Stomach (tissue), 9 donors: Measurements from ENCODE around the gene SESN2. TPM values are rescaled to one million over a fixed set of nuclear protein-coding genes. Genes with fewer than 3 reads are reported as not detected.

Experiments
- DNase-seq, 2 donors: peaks; one replicate each; pipeline versions ENCODE4 v3.0.0 to v3.0.0-alpha.2; 2013 to 2019
- H3K27ac ChIP-seq, 5 donors: fragments of 200-600 bp in 4 of 5; sonication (generic) in 4 of 5; one replicate each; pipeline ENCODE4 v1.5.1; 2013 to 2019; ENCODE audit warnings: mild to moderate bottlenecking in 1 of 5, moderate library complexity in 1 of 5
- H3K27me3 ChIP-seq, 3 donors: fragments of 200-600 bp; sonication (generic); one replicate each; pipeline ENCODE4 v1.5.1; 2017 to 2019; ENCODE audit warnings: mixed run types in 1 of 3
- H3K36me3 ChIP-seq, 4 donors: fragments of 200-600 bp; sonication (generic); 1 replicate in 3 of 4; 2 replicates in 1 of 4; pipeline ENCODE4 v1.5.1; 2016 to 2019
- H3K4me1 ChIP-seq, 4 donors: fragments of 200-600 bp; sonication (generic); one replicate each; pipeline ENCODE4 v1.5.1; 2016 to 2019
- H3K4me3 ChIP-seq, 4 donors: fragments of 200-600 bp; sonication (generic) in 3 of 4; one replicate each; pipeline ENCODE4 v1.5.1; 2016 to 2019; ENCODE audit warnings: mild to moderate bottlenecking in 1 of 4
- H3K9me3 ChIP-seq, 4 donors: fragments of 200-600 bp; sonication (generic); one replicate each; pipeline ENCODE4 v1.5.1; 2016 to 2019
- CTCF ChIP-seq, 7 experiments: fragments of 450-650 bp in 4 of 7; fragments of 200-600 bp in 3 of 7; sonication (generic) in 3 of 7; IDR thresholded peaks; one replicate each; pipeline ENCODE4 v1.5.1; 2016 to 2019; ENCODE audit warnings: antibody characterized with exemption in 7 of 7, control low read depth in 2 of 7, mild to moderate bottlenecking in 1 of 7
- EP300 ChIP-seq: sonication (generic); formaldehyde crosslinking; IDR thresholded peaks from one replicate; pipeline ENCODE4 v1.6.1; 2017; ENCODE audit warnings: antibody characterized with exemption
- POLR2A ChIP-seq, 4 donors: fragments of 450-650 bp; IDR thresholded peaks; one replicate each; pipeline ENCODE4 v1.6.1; 2016; ENCODE audit warnings: antibody characterized with exemption in 4 of 4, control low read depth in 2 of 4, mild to moderate bottlenecking in 1 of 4, moderate library complexity in 1 of 4
- POLR2AphosphoS5 ChIP-seq, 3 donors: sonication (generic); formaldehyde crosslinking; IDR thresholded peaks; one replicate each; pipeline ENCODE4 v1.6.1; 2016; ENCODE audit warnings: antibody characterized with exemption in 3 of 3
- WGBS, 5 donors: extraction: QIAGEN DNeasy Blood & Tissue Kit in 3 of 5; methylation state at CpG; one replicate each; pipeline versions ENCODE4 v1.1.5 to v1.1.7; 2013 to 2018; 5-methylcytosine and 5-hydroxymethylcytosine counted together
- intact Hi-C: fragments of 100-400 bp; cut with DNase I; formaldehyde crosslinking; loops from one replicate; pipeline ENCODE4 v1.15.1; 2023; ENCODE audit warnings: low total_unique reads
- polyA plus RNA-seq, 3 donors: library from polyadenylated mRNA; stranded (reverse); fragments of 200-250 nt; gene quantifications; one replicate each; pipeline ENCODE4 v1.2.3, GENCODE V29; 2013
- total RNA-seq, 5 donors: library from RNA; depleted of rRNA; stranded (reverse); fragments of >200 nt; gene quantifications; one replicate each; pipeline versions ENCODE4 v1.1.0 to v1.2.3, GENCODE V29; 2014 to 2016
- donor health status: healthy with polysubstance abuse.
- donor health status: Bipolar disorder and iron deficiency.
- donor health status: healthy.

The SESN2 gene
- total and polyA plus RNA-seq, 8 donors = 2.3 to 20.3 (median 6.3) TPM

GRCh38 chr1:28236656-28237322 is 22.5 kb upstream of the SESN2 start:
- H3K36me3 ChIP-seq = peaks cover 0 to 14% (median 10%) of the 10 kb centered on the region in 4 donors
- TF ChIP-seq POLR2A (IDR thresholded peaks at IDR 0.05) (no peak), EP300 (no peak), POLR2AphosphoS5 (IDR thresholded peaks at IDR 0.05) (no peak)
- H3K4me3 ChIP-seq = peak overlapping the region; percentile 85 to 98 (median 96)
- peaks cover 20 to 50% (median 37%) of the 10 kb centered on the region in 4 donors for H3K4me1 ChIP-seq
- no peaks in the 10 kb centered on the region for H3K27me3 ChIP-seq
- H3K27ac ChIP-seq = peak overlapping the region; percentile 88 to 97 (median 92)
- no peaks in the 10 kb centered on the region for H3K9me3 ChIP-seq
- peak in 1 of 2 donors; percentile 32 for DNase-seq
- 5 to 12% (median 6%) methylated on average over 20 of the region's 20 CpGs for WGBS, 5 donors
- intact Hi-C loops = no loop called here

- no peaks in the 10 kb centered on the region for H3K27me3 ChIP-seq
- no peak overlapping the region for H3K27ac ChIP-seq
- intact Hi-C loops = no loop called here
- TF ChIP-seq EP300 (no peak), CTCF (IDR thresholded peaks at IDR 0.05) (no peak), POLR2AphosphoS5 (IDR thresholded peaks at IDR 0.05) (no peak), POLR2A (IDR thresholded peaks at IDR 0.05) (no peak)
- DNase-seq = no peak
- no peaks in the 10 kb centered on the region for H3K9me3 ChIP-seq
- H3K36me3 ChIP-seq = peaks cover 0 to 14% (median 10%) of the 10 kb centered on the region in 4 donors
- no peak overlapping the region for H3K4me3 ChIP-seq
- peaks cover 16 to 54% (median 40%) of the 10 kb centered on the region in 4 donors for H3K4me1 ChIP-seq
- 37 to 62% (median 50%) methylated on average over 2 of the region's 2 CpGs for WGBS, 5 donors
These were observed 20.3 kb upstream of the SESN2 start for GRCh38 chr1:28239004-28239403.

GRCh38 chr1:28240024-28240423 is 19.3 kb upstream of the SESN2 start:
- 88 to 96% (median 93%) methylated on average over 4 of the region's 4 CpGs for WGBS, 5 donors
- H3K4me1 ChIP-seq = peaks cover 25 to 60% (median 48%) of the 10 kb centered on the region in 4 donors
- intact Hi-C loops = no loop called here

GRCh38 chr1:28241638-28242241 is 17.6 kb upstream of the SESN2 start:
- H3K27me3 ChIP-seq = no peaks in the 10 kb centered on the region
- no peak overlapping the region for H3K4me3 ChIP-seq
- H3K9me3 ChIP-seq = no peaks in the 10 kb centered on the region
- H3K4me1 ChIP-seq = peaks cover 20 to 65% (median 48%) of the 10 kb centered on the region in 4 donors
- peaks cover 0 to 14% (median 10%) of the 10 kb centered on the region in 4 donors for H3K36me3 ChIP-seq
- intact Hi-C loops = no loop called here
- no peak overlapping the region for H3K27ac ChIP-seq
- WGBS, 5 donors = 90 to 98% (median 94%) methylated on average over 9 to 10 of the region's 10 CpGs
- no peak for DNase-seq
- TF ChIP-seq POLR2A (IDR thresholded peaks at IDR 0.05) = no peak
- no peak for TF ChIP-seq EP300
- no peak for TF ChIP-seq POLR2AphosphoS5 (IDR thresholded peaks at IDR 0.05)
- no peak for TF ChIP-seq CTCF (IDR thresholded peaks at IDR 0.05)

More at GRCh38 chr1:28240024-28240423, 19.3 kb upstream of the SESN2 start:
- Histone ChIP-seq H3K9me3 (no peaks in the 10 kb centered on the region), H3K27me3 (no peaks in the 10 kb centered on the region), H3K4me3 (no peak overlapping the region), H3K36me3 (peaks cover 0 to 14% (median 10%) of the 10 kb centered on the region in 4 donors), H3K27ac (no peak overlapping the region)
- DNase-seq = no peak
- TF ChIP-seq EP300 (no peak), CTCF (IDR thresholded peaks at IDR 0.05) (no peak), POLR2A (IDR thresholded peaks at IDR 0.05) (no peak), POLR2AphosphoS5 (IDR thresholded peaks at IDR 0.05) (no peak)
